ENCODE results near the gene MAMSTR. TPM values are rescaled to one million over a fixed set of nuclear protein-coding genes. Genes with fewer than 3 reads are reported as not detected.

MAMSTR gene
- total and polyA plus RNA-seq, 10 of the 15 experiments (the other 5 are each of a cell fraction or from before 2014, with no cell fraction given): 0.04 to 0.73 (median 0.31) TPM; not detected in 1

- H3K4me2 ChIP-seq (ENCODE audit: control insufficient read depth, insufficient read depth): no peak overlapping the region
- FAIRE-seq: no peak
- H3K36me3 ChIP-seq (ENCODE audit: control insufficient read depth in 2 of 2, insufficient read depth in 2 of 2, low read length in 1 of 2): no peaks in the 10 kb centered on the region
- 73% methylated on average over 21 of the region's 22 CpGs for WGBS (ENCODE audit: insufficient coverage, insufficient replicate concordance, low lambda C conversion rate, missing lambda C conversion rate)
- no peak for DNase-seq (ENCODE audit: low read depth, low spot score)
- CTCF ChIA-PET: interaction anchor here (1.3 kb wide), 1 partner anchor 63 kb away, joined by 3 read pairs; no protein-coding TSS in a partner anchor
- POLR2A ChIA-PET: no interaction called here
- no peak overlapping the region for H2AFZ ChIP-seq (ENCODE audit: control insufficient read depth, low read depth, low read length)
- H3K27ac ChIP-seq (ENCODE audit: control insufficient read depth, insufficient read depth): no peak overlapping the region
- ATAC-seq: no peak
- H3K4me3 ChIP-seq: no peak overlapping the region
- BruUV-seq (replicated peaks): no TSS peak
- TF ChIP-seq SMAD1 (IDR thresholded peaks at IDR 0.05; ENCODE audit: low read depth, partially characterized antibody) (no peak), RBBP5 (conservative IDR thresholded peaks at IDR 0.05) (no peak), MAX (IDR thresholded peaks at IDR 0.05; ENCODE audit: low read depth, low read length) (no peak), LARP7 (IDR thresholded peaks at IDR 0.05) (no peak), CHD4 (IDR thresholded peaks at IDR 0.05) (no peak)
- no peaks in the 10 kb centered on the region for H4K20me1 ChIP-seq (ENCODE audit: control insufficient read depth, insufficient read depth)
- in situ Hi-C loops (cut with MboI) (no loop called here), intact Hi-C loops (cut with micrococcal nuclease; ENCODE audit: unreplicated experiment) (no loop called here)
- RAD21 ChIA-PET (ENCODE audit: unreplicated experiment): no interaction called here
- H3K27me3 ChIP-seq (replicated peaks in 1 of 2; ENCODE audit: control insufficient read depth in 2 of 2, insufficient read depth in 2 of 2, low read length in 1 of 2): peaks cover 6 to 9% of the 10 kb centered on the region in 2 experiments; a peak in 3 of 4 replicates
- H3K4me1 ChIP-seq (ENCODE audit: control insufficient read depth, insufficient read depth, low read length): peaks cover 5% of the 10 kb centered on the region
- no peaks in the 10 kb centered on the region for H3K79me2 ChIP-seq (ENCODE audit: control insufficient read depth, insufficient read depth, low read length)
- no peak overlapping the region for H3K9ac ChIP-seq (ENCODE audit: control insufficient read depth, insufficient read depth, low read length)
- SMC1A ChIA-PET (ENCODE audit: uncharacterized antibody, unreplicated experiment): no interaction called here
- H3K9me3 ChIP-seq (replicated peaks; ENCODE audit: control insufficient read depth, insufficient read depth, low read length): no peaks in the 10 kb centered on the region; the same call in 2 of the 3 replicates
These were observed 18.0 kb upstream of the MAMSTR start for GRCh38 chr19:48737360-48737998.

GRCh38 chr19:48735031-48735615, 15.6 kb upstream of the MAMSTR start:
- no peaks in the 10 kb centered on the region for H4K20me1 ChIP-seq (ENCODE audit: control insufficient read depth, insufficient read depth)
- no peaks in the 10 kb centered on the region for H3K79me2 ChIP-seq (ENCODE audit: control insufficient read depth, insufficient read depth, low read length)
- H2AFZ ChIP-seq (ENCODE audit: control insufficient read depth, low read depth, low read length): no peak overlapping the region
- POLR2A ChIA-PET: interaction anchor here (0.6 kb wide), 1 partner anchor 538 kb away, joined by 5 read pairs; no protein-coding TSS in a partner anchor
- RAD21 ChIA-PET (ENCODE audit: unreplicated experiment): no interaction called here
- CTCF ChIA-PET: no interaction called here
- in situ Hi-C loops (cut with MboI): no loop called here
- intact Hi-C loops (cut with micrococcal nuclease; ENCODE audit: unreplicated experiment): no loop called here
- no peak overlapping the region for H3K4me3 ChIP-seq
- BruUV-seq (replicated peaks): no TSS peak
- H3K27ac ChIP-seq (ENCODE audit: control insufficient read depth, insufficient read depth): no peak overlapping the region
- SMC1A ChIA-PET (ENCODE audit: uncharacterized antibody, unreplicated experiment): interaction anchor here (0.6 kb wide), 1 partner anchor 53 kb away, joined by 3 read pairs; no protein-coding TSS in a partner anchor
- H3K4me2 ChIP-seq (ENCODE audit: control insufficient read depth, insufficient read depth): no peak overlapping the region
- WGBS (ENCODE audit: insufficient coverage, insufficient replicate concordance, low lambda C conversion rate, missing lambda C conversion rate): 89% methylated on average over 35 of the region's 38 CpGs
- H3K36me3 ChIP-seq (ENCODE audit: control insufficient read depth in 2 of 2, insufficient read depth in 2 of 2, low read length in 1 of 2): no peaks in the 10 kb centered on the region
- no peak for ATAC-seq
- no peak for DNase-seq (ENCODE audit: low read depth, low spot score)
- H3K4me1 ChIP-seq (ENCODE audit: control insufficient read depth, insufficient read depth, low read length): peaks cover 5% of the 10 kb centered on the region
- no peaks in the 10 kb centered on the region; the same call in 2 of the 3 replicates for H3K9me3 ChIP-seq (replicated peaks; ENCODE audit: control insufficient read depth, insufficient read depth, low read length)
- FAIRE-seq: no peak
- no peak overlapping the region for H3K9ac ChIP-seq (ENCODE audit: control insufficient read depth, insufficient read depth, low read length)
- H3K27me3 ChIP-seq (replicated peaks in 1 of 2; ENCODE audit: control insufficient read depth in 2 of 2, insufficient read depth in 2 of 2, low read length in 1 of 2): peaks cover 4 to 5% of the 10 kb centered on the region in 2 experiments; a peak in 3 of 4 replicates
- no peak for TF ChIP-seq CBX5 (IDR thresholded peaks at IDR 0.05; ENCODE audit: low read depth)
- TF ChIP-seq CEBPB (IDR thresholded peaks at IDR 0.05; ENCODE audit: borderline replicate concordance in 1 of 2, low read depth in 2 of 2, low read length in 2 of 2): no peak
- TF ChIP-seq SMAD5 (IDR thresholded peaks at IDR 0.05; ENCODE audit: low read depth): no peak
- no peak for TF ChIP-seq ZNF592 (IDR thresholded peaks at IDR 0.05)
- TF ChIP-seq HDAC6 (IDR thresholded peaks at IDR 0.05; ENCODE audit: unreplicated experiment): no peak
